ENCODE data around the gene KDM1B. TPM values are rescaled to one million over a fixed set of nuclear protein-coding genes. Genes with fewer than 3 reads are reported as not detected.

Gene KDM1B
- total RNA-seq, 2 experiments from 2014 or later: 9.6 to 9.9 TPM

DNA sequence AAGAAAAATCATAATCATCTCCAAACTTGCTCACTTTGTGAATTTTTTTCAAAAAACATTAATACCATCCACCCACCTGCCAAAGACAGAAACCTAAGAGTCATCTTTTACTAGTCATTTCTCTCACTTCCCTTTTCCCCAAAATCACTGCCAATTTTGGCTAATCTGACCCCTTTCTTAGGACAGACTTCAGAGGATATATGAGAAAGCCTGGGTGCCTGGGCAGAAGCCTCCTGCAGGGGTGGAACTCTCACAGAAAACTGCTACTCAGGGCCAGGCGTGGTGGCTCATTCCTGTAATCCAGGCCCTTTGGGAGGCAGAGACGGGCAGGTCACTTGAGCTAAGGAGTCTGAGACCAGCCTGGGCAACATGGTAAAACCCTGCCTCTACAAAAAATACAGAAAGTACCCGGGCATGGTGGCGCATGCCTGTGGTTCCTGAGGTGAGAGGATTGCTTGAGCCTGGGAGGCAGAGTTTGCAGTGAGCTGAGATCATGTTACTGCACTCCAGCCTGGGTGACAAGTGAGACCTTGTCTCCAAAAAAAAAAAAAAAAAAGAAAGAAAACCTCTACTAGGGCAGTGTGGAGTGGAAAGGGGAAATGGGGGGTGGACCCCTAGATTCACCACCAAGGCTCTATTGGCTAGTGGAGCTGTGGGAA lies 105.4 kb downstream of the KDM1B start:
- ATAC-seq: no peak
- peak; percentile 38 for DNase-seq
- Mint-ChIP-seq H3K9me3 (ENCODE audit: insufficient read depth) (no peaks in the 10 kb centered on the region), H3K36me3 (ENCODE audit: low read depth) (peaks cover 76% of the 10 kb centered on the region), H3K27me3 (ENCODE audit: low read depth) (no peaks in the 10 kb centered on the region), H3K4me3 (peak overlapping the region; percentile 86), H3K4me1 (ENCODE audit: low read depth) (peaks cover 57% of the 10 kb centered on the region), H3K27ac (peak overlapping the region; percentile 39)
- CTCF ChIA-PET: no interaction called here
- POLR2A ChIA-PET: interaction anchor here (0.9 to 3.0 kb wide), 2 partner anchors 19 to 104 kb away, joined by 3 to 11 read pairs; no protein-coding TSS in a partner anchor

DNA sequence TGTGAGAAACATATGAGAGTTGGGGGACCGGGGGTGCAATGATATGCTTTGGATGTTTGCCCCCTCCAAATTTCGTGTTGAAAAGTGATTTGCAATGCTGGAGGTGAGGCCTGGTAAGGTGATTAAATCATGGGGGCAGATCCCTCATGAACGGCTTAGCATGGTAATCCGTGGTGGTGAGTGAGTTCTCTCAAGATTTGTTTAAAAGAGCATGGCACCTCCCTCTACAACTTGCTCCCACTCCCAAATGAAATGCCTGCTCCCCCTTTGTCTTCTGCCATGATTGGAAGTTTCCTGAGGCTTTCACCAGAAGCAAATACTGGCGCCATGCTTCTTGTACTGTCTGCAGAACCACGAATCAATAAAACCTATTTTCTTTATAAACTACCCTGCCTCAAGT lies 106.7 kb downstream of the KDM1B start:
- ChIA-PET CTCF (no interaction called here), POLR2A (no interaction called here)
- H3K4me1 Mint-ChIP-seq (ENCODE audit: low read depth): peaks cover 58% of the 10 kb centered on the region
- no peaks in the 10 kb centered on the region for H3K9me3 Mint-ChIP-seq (ENCODE audit: insufficient read depth)
- peak overlapping the region; percentile 86 for H3K4me3 Mint-ChIP-seq
- H3K27me3 Mint-ChIP-seq (ENCODE audit: low read depth): no peaks in the 10 kb centered on the region
- peak overlapping the region; percentile 21 for H3K27ac Mint-ChIP-seq
- ATAC-seq (no peak), DNase-seq (no peak)
- peaks cover 69% of the 10 kb centered on the region for H3K36me3 Mint-ChIP-seq (ENCODE audit: low read depth)

DNA sequence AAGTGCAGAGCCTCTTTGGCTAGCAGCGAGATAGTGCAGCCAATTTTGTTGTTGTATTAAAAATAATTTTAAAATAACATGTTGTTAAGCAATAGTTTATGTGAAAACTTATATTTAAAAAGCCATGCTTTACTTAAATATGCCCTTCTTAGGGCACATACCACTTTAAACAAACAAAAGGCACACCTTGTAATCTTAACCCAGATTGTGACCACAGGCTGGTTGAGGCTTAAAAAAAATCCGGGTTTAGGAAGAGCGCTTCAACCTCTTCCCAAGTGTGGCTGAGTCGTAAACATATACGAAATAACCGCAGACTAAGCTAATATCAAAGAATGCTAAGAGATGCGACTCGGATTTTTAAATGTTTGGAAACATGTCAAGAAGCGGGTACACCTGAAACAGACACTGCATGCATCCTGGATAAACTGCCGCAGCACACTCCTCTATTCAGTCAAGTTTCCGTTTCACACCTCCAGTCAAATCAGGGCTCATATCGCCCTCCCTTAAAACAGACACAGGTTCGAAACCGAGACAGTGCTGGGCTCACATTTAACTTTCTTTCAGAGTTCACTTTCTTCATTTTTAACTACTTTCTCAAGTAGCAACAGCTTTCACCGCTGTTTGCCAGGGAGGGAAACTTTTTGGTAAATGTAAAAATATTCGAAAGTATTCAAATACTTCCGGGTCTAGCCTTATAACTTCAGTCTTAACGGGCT lies 107.6 kb downstream of the KDM1B start:
- peak; percentile 68 for DNase-seq
- POLR2A ChIA-PET: no interaction called here
- CTCF ChIA-PET: no interaction called here
- no peaks in the 10 kb centered on the region for H3K27me3 Mint-ChIP-seq (ENCODE audit: low read depth)
- H3K9me3 Mint-ChIP-seq (ENCODE audit: insufficient read depth): no peaks in the 10 kb centered on the region
- H3K4me1 Mint-ChIP-seq (ENCODE audit: low read depth): peaks cover 53% of the 10 kb centered on the region
- peak overlapping the region; percentile 86 for H3K4me3 Mint-ChIP-seq
- H3K27ac Mint-ChIP-seq: peak overlapping the region; percentile 92
- peak; percentile 44 for ATAC-seq
- H3K36me3 Mint-ChIP-seq (ENCODE audit: low read depth): peaks cover 59% of the 10 kb centered on the region

DNA sequence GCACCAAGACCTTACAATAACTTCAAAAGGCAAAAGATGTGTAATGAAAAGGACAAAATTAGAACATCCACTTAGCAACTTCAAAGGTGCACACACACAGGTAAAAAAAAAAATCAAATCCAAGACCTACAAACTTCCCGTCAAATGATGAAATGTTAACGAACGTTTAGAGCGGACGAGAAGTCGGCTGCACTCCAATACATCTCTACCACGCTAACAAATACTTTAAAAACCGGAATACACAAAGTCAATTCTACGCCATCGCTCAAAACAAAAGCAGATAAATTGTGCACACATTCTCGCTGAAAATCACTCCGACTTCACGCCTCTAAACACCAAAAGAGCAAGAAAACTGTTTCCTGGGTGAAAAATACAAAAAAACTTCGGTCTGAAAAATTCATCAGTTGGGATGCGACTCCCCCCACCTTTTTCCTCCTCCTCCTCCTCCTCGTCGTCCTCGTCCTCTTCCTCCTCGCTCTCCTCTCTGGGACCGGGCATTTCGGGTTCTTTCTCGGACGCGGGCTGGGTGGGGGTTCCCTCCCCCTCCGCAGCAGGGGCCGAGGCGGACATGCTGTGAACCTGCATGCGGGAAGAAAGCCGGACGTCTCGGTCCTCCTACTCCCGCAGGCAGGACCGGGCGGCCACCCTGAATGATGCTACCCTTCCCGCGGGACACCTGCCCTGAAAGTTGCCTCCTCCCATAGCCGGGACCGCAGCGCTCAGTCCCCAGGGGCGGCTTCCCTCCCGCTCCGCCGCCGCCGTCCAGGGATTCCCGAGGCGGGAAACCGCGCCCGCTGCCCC lies 108.4 kb downstream of the KDM1B start:
- Mint-ChIP-seq H3K27me3 (ENCODE audit: low read depth) (no peaks in the 10 kb centered on the region), H3K36me3 (ENCODE audit: low read depth) (peaks cover 53% of the 10 kb centered on the region), H3K27ac (peak overlapping the region; percentile 92), H3K4me3 (peak overlapping the region; percentile 86), H3K9me3 (ENCODE audit: insufficient read depth) (no peaks in the 10 kb centered on the region), H3K4me1 (ENCODE audit: low read depth) (peaks cover 47% of the 10 kb centered on the region)
- peak; percentile 13 for ATAC-seq
- CTCF ChIA-PET: no interaction called here
- POLR2A ChIA-PET: interaction anchor here (0.6 to 0.9 kb wide), 2 partner anchors 109 to 459 kb away, joined by 3 read pairs; partner anchors contain the start of gene TPMT
- DNase-seq: peak; percentile 41

DNA sequence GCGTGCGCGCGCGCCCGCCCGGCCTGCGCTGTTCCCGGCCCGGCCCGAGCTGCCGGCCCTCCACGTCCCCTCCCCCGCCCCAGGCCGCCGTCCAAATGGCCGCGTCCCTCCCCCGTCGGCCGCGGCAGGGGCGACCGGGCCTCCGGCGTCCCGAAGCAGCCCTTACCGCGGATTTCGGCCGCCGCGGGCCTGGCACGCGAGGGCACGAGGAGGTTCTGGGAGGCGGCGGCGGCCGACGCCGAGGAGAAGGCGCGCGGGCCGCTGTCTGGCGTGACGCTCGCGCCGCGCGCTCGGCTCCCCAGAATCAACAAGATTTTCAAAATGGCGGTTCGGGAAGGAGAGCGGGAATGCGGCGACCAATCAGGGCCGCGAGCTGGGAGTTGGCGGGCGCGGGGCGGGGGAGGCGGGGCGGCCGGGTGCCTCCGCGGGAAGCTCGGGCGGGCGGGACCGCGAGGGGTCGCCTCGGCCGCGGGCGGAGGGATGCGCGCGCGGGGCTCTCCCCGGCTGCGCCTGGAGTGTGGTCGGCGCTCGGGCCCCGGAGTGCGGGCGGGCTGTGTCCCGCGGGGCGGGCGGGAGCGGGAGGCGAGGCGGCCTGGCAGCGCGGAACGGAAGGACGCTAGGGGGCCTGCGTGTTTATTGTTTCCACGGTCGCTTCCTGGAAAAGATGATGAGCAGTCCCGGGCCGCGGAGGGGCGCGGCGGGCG lies 109.1 kb downstream of the KDM1B start, which contains the start of gene DEK:
TSS of gene DEK (minus strand) at position 312 of the 704 bp plus-strand sequence. CDS start 543 bp downstream, outside the sequence.
- Mint-ChIP-seq H3K27ac (peak within 1 kb of the TSS; percentile 92), H3K4me3 (peak within 1 kb of the TSS; percentile 86), H3K4me1 (ENCODE audit: low read depth) (peaks cover 43% of the 10 kb centered on the region), H3K9me3 (ENCODE audit: insufficient read depth) (no peaks in the 10 kb centered on the region), H3K27me3 (ENCODE audit: low read depth) (no peaks in the 10 kb centered on the region), H3K36me3 (ENCODE audit: low read depth) (peaks cover 50% of the 10 kb centered on the region)
- peak; percentile 89 for DNase-seq
- POLR2A ChIA-PET: interaction anchor here (0.6 to 1.3 kb wide), 3 partner anchors 110 to 559 kb away, joined by 3 read pairs; partner anchors contain the start of gene TPMT
- CTCF ChIA-PET: no interaction called here
- peak; percentile 80 for ATAC-seq

DNA sequence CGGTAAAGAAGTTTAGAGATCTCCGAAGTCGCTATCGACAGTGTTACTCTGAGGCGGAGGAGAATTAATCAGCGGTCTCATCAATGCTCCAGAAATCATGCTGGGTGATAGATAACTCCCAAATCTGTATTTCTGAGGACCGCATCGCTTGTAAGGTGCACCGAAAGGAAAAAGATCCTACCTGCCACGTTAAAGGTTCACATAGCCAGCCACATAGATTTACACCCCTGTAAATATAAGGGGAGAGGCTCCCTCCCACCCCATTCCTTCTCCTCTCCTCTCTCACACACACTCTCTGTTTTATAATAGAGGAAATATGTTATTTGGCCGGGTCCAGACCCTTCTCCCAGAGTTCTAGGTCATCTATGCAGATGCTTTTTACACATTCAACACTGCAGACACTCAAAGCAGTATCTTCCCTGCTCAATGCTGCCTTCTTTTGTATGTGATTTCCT lies 109.7 kb downstream of the KDM1B start:
- Mint-ChIP-seq H3K9me3 (ENCODE audit: insufficient read depth) (no peaks in the 10 kb centered on the region), H3K4me1 (ENCODE audit: low read depth) (peaks cover 37% of the 10 kb centered on the region), H3K36me3 (ENCODE audit: low read depth) (peaks cover 44% of the 10 kb centered on the region), H3K4me3 (peak overlapping the region; percentile 84), H3K27me3 (ENCODE audit: low read depth) (no peaks in the 10 kb centered on the region), H3K27ac (peak overlapping the region; percentile 91)
- DNase-seq: no peak
- ChIA-PET POLR2A (interaction anchor here (1.3 kb wide), 1 partner anchor 559 kb away, joined by 3 read pairs; no protein-coding TSS in a partner anchor), CTCF (interaction anchor here (0.7 kb wide), 1 partner anchor 143 kb away, joined by 3 read pairs; the partner anchor contains the start of gene NHLRC1)
- ATAC-seq: no peak

DNA sequence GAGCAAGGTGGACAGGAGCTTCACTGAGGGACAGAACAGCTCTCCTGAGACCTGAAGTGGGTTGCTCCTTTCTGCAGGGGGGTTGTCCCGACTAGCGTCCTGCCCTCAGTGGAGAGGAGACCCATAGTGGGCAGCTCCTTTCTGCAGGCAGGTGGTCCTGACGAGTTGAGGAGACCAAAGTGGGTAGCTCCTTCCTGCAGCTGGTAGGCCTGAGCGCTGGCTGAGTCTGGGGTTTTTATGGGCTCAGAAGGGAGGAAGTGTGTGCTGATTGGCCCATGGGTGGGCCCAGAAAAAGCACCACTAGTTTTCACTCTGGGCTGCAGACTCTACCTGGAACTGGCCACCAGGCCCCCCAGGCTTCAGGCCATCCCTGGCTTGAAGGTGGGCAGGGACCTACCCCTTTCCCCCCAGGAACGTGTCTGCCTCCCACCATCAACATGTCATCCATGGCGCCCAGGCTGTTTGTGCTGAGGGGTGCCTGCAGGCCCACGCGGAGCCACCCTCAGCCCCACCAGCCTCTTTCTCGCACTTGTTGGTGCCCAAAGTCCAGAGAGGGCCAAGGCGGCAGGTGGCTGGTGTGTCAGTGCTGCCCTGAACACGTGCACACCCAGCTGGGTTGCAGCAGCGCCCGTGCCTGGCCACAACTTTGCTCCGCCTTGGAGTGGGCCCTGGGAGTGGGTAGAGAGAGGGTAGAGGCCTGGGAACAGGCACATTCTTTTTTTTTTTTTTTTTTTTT lies 110.7 kb downstream of the KDM1B start:
- H3K9me3 Mint-ChIP-seq (ENCODE audit: insufficient read depth): no peaks in the 10 kb centered on the region
- H3K36me3 Mint-ChIP-seq (ENCODE audit: low read depth): peaks cover 34% of the 10 kb centered on the region
- H3K4me1 Mint-ChIP-seq (ENCODE audit: low read depth): peaks cover 29% of the 10 kb centered on the region
- DNase-seq (no peak), ATAC-seq (no peak)
- H3K4me3 Mint-ChIP-seq: peak overlapping the region; percentile 84
- H3K27ac Mint-ChIP-seq: peak overlapping the region; percentile 91
- no peaks in the 10 kb centered on the region for H3K27me3 Mint-ChIP-seq (ENCODE audit: low read depth)
- POLR2A ChIA-PET: interaction anchor here (1.3 kb wide), 1 partner anchor 560 kb away, joined by 3 read pairs; no protein-coding TSS in a partner anchor
- CTCF ChIA-PET: interaction anchor here (0.7 kb wide), 1 partner anchor 144 kb away, joined by 3 read pairs; the partner anchor contains the start of gene NHLRC1

DNA sequence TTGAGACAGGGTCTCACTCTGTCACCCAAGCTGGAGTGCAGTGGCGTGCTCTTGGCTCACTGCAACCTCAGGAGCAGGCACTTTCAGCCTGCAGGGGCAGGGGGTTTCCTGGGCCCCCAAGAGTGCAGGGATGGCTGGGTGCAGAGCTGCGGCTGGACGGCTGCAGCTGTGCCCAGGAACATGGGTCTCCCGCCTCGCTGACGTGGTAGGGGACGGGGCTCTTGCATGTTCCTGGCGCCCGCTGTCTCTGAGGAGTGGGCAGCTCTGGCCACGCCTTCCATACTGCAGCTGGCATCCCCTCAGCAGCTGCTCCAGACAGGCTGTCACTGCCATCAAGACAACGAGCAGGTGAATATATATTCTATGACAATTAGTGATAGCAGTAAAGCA lies 111.3 kb downstream of the KDM1B start:
- Mint-ChIP-seq H3K4me3 (no peak overlapping the region), H3K4me1 (ENCODE audit: low read depth) (peaks cover 24% of the 10 kb centered on the region), H3K27ac (no peak overlapping the region), H3K27me3 (ENCODE audit: low read depth) (no peaks in the 10 kb centered on the region), H3K9me3 (ENCODE audit: insufficient read depth) (no peaks in the 10 kb centered on the region), H3K36me3 (ENCODE audit: low read depth) (peaks cover 31% of the 10 kb centered on the region)
- ATAC-seq: no peak
- DNase-seq: no peak
- POLR2A ChIA-PET: no interaction called here
- CTCF ChIA-PET: no interaction called here

DNA sequence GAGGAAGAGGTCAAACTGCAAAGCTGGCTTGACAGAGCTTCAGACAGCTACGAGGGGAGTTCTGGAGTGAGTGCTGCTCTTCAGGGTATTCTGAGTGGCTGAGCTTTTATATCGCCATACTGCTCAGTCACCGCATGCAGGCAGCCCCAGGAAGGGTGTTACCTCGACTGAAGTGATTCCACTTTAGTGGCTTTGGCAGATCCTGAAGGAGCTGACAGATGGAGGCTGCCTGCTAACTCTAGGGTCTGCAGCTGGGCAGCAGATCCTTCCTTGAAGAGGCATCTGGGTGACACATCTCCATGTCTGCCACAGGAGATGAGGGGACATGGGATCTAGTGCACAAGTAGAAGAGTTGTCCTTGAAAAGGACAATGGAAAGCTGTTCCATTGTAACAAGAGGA lies 112.8 kb downstream of the KDM1B start:
- H3K4me3 Mint-ChIP-seq: no peak overlapping the region
- peaks cover 13% of the 10 kb centered on the region for H3K4me1 Mint-ChIP-seq (ENCODE audit: low read depth)
- H3K9me3 Mint-ChIP-seq (ENCODE audit: insufficient read depth): no peaks in the 10 kb centered on the region
- ChIA-PET POLR2A (no interaction called here), CTCF (interaction anchor here (0.9 kb wide), 1 partner anchor 10 kb away, joined by 3 read pairs; no protein-coding TSS in a partner anchor)
- ATAC-seq (no peak), DNase-seq (no peak)
- H3K36me3 Mint-ChIP-seq (ENCODE audit: low read depth): peaks cover 19% of the 10 kb centered on the region
- H3K27me3 Mint-ChIP-seq (ENCODE audit: low read depth): peaks cover 8% of the 10 kb centered on the region
- no peak overlapping the region for H3K27ac Mint-ChIP-seq

DNA sequence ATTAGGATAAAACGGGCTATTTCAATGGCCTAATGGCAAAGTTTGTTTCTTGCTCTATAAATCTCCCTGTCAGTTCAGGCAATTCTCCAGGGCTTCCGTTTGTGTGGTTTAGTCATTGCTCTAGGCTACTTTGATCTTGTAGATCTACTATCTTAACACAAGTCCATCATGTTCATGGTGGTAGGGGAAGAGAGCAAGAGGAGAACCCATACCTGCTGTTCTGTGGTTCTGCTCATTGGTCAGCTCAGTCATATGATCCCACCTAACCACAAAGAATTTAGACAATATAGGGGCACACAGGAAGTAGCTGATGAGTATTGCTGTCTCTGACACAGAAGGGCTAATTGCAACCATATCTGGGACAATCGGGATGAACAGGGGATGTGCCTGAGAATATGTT lies 114.0 kb downstream of the KDM1B start:
- peaks cover 10% of the 10 kb centered on the region for H3K27me3 Mint-ChIP-seq (ENCODE audit: low read depth)
- peaks cover 11% of the 10 kb centered on the region for H3K36me3 Mint-ChIP-seq (ENCODE audit: low read depth)
- peak; percentile 55 for DNase-seq
- peak; percentile 34 for ATAC-seq
- H3K4me3 Mint-ChIP-seq: no peak overlapping the region
- CTCF ChIA-PET: no interaction called here
- H3K9me3 Mint-ChIP-seq (ENCODE audit: insufficient read depth): no peaks in the 10 kb centered on the region
- no peak overlapping the region for H3K27ac Mint-ChIP-seq
- H3K4me1 Mint-ChIP-seq (ENCODE audit: low read depth): peaks cover 13% of the 10 kb centered on the region
- POLR2A ChIA-PET: no interaction called here
